KG1 (cell line): ENCODE results near the gene ZBTB39.
"Not testable (repeated sequence)": the region's sequence is repeated elsewhere in the genome, so short reads cannot be mapped to it uniquely, and the experiment has no call there.

Source experiments
- DNase-seq: peaks from one replicate; lab custom pipeline; 2025; lab: John Stamatoyannopoulos, UW

The ZBTB39 gene

GRCh38 chr12:56980268-56980667 lies 26.1 kb downstream of the ZBTB39 start:
- no peak for DNase-seq

DNA sequence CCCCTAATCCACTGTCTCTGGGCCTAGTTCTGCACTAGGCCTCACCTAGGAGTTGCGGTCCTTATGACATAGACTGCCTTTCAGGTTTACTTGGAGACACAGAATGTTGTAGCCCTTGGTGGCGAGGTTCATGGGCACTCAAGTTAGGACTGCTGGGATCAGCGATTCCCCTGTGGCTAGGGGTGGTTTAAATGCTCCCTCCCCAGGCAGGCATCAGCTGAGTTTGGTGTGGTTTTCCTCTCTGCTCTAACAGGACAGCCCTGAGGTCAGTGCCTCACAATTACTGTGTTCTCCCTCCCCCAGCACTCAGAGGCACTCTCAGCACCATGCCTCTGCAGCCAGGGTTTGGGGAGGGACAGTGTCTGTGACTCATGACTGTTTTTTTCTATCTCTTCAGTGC lies 26.7 kb downstream of the ZBTB39 start:
- DNase-seq, result no peak

GRCh38 chr12:56978397-56979138 lies 27.8 kb downstream of the ZBTB39 start:
- no peak for DNase-seq

GRCh38 chr12:56977361-56977760 lies 29.0 kb downstream of the ZBTB39 start:
- DNase-seq, result not testable (repeated sequence)

DNA sequence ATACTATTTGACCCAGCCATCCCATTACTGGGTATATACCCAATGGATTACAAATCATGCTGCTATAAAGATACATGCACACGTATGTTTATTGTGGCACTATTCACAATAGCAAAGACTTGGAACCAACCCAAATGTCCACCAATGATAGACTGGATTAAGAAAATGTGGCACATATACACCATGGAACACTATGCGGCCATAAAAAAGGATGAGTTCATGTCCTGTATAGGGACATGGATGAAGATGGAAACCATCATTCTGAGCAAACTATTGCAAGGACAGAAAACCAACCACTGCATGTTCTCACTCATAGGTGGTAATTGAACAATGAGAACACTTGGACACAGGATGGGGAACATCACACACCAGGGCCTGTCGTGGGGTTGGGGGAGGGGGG lies 32.1 kb downstream of the ZBTB39 start:
- DNase-seq, result not testable (repeated sequence)

- DNase-seq, result not testable (repeated sequence)
Measured at GRCh38 chr12:56968910-56969309, 37.4 kb downstream of the ZBTB39 start.

DNA sequence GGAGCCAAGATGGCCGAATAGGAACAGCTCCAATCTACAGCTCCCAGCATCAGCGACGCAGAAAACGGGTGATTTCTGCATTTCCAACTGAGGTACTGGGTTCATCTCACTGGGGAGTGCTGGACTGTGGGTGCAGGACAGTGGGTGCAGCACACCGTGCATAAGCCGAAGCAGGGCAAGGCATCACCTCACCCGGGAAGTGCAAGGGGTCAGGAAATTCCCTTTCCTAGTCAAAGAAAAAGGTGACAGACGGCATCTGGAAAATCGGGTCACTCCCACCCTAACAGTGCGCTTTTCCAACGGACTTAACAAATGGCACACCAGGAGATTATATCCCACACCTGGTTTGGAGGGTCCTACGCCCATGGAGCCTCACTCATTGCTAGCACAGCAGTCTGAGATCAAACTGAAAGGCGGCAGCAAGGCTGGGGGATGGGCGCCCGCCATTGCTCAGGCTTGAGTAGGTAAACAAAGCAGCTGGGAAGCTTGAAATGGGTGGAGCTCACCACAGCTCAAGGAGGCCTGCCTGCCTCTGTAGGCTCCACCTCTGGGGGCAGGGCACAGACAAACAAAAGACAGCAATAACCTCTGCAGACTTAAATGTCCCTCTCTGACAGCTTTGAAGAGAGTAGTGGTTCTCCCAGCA lies 40.2 kb downstream of the ZBTB39 start:
- not testable (repeated sequence) for DNase-seq

- DNase-seq, result not testable (repeated sequence)
Measured at GRCh38 chr12:56965124-56965523, 41.2 kb downstream of the ZBTB39 start.

- not testable (repeated sequence) for DNase-seq
Measured at GRCh38 chr12:56963557-56963956, 42.8 kb downstream of the ZBTB39 start.

DNA sequence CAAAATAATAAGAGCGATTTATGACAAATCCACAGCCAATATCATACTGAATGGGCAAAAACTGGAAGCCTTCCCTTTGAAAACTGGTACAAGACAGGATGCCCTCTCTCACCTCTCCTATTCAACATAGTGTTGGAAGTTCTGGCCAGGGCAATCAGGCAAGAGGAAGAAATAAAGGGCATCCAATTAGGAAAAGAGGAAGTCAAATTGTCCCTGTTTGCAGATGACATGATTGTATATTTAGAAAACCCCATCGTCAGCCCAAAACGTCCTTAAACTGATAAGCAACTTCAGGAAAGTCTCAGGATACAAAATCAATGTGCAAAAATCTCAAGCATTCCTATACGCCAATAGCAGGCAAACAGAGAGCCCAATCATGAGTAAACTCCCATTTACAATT lies 44.1 kb downstream of the ZBTB39 start:
- not testable (repeated sequence) for DNase-seq

DNA sequence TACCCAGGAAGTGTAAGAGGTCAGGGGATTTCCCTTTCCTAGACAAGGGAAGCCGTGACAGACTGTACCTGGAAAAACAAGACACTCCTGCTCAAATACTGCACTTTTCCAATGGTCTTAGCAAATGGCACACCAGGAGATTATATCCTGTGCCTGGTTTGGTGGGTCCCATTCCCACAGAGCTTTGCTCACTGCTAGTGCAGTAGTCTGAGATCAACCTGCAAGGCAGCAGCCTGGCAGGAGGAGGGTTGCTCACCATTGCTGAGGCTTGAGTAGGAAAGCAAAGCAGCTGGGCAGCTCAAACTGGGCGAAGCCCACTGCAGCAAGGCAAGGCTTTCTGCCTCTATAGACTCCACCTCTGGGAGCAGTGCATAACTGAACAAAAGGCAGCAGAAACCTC lies 47.9 kb downstream of the ZBTB39 start:
- no peak for DNase-seq

- no peak for DNase-seq
Measured at GRCh38 chr12:56957229-56958052, 48.9 kb downstream of the ZBTB39 start, which contains the start of gene RDH16. RDH16 (minus strand) TSS chr12:56957608; CDS start chr12:56957462, 146 bp downstream.

GRCh38 chr12:56955631-56956256 lies 50.6 kb downstream of the ZBTB39 start:
- no peak for DNase-seq

DNA sequence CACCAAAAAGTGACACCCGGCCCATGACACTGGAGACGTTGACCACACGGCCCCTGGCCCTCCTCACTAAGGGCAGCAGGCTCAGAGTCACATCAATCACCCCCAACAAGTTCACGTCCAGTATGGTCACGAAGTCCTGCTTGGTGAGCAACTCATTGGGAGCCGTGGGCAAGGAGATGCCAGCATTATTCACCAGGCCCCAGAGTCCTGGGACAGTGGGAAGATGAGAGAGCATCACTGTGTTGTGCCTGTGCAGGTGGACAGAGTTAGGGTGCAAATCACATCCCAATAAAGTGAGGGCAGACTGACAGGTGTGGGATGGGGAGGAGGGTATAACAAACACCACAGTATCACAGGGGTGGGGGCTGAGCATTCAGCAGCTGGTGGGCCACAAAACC lies 51.4 kb downstream of the ZBTB39 start:
- DNase-seq, result no peak

- DNase-seq, result no peak
Measured at GRCh38 chr12:56954057-56954957, 52.0 kb downstream of the ZBTB39 start.

GRCh38 chr12:56953314-56953713 lies 53.0 kb downstream of the ZBTB39 start:
- no peak for DNase-seq

- no peak for DNase-seq
Measured at GRCh38 chr12:56951582-56952339, 54.6 kb downstream of the ZBTB39 start.

GRCh38 chr12:56948881-56949280 lies 57.5 kb downstream of the ZBTB39 start:
- no peak for DNase-seq
